Endothelial cell of umbilical vein (primary cell): ENCODE measurements around the gene GPR173. TPM values are rescaled to one million over a fixed set of nuclear protein-coding genes. Genes with fewer than 3 reads are reported as not detected.

Experiments
- BruUV-seq: library from RNA; stranded (reverse); fragments of 400-500 nt; replicated peaks from 2 replicates; lab custom pipeline; 2021; lab: Mats Ljungman, UMichigan
- CTCF ChIA-PET: fragments of 300-600, 350-600 bp; sonication (Branson Sonifier 250); formaldehyde crosslinking; loops from one replicate; lab custom pipeline; 2021; ENCODE audit warnings: antibody characterized with exemption, inconsistent platforms; lab: Charles Lee
- POLR2A ChIA-PET: fragments of 300-600, 350-600 bp; sonication (Branson Sonifier 250); formaldehyde crosslinking; loops from one replicate; lab custom pipeline; 2021; ENCODE audit warnings: antibody characterized with exemption, inconsistent platforms; lab: Charles Lee
- DNase-seq: peaks from one replicate; pipeline ENCODE4 v3.0.0-alpha.2; 2011; ENCODE audit warnings: low read depth, low spot score
- FAIRE-seq: peaks from 2 replicates; lab custom pipeline; 2011; peaks lifted over from hg19 to GRCh38; lab: Jason Lieb, UNC
- H2AFZ ChIP-seq: 2 replicates; pipeline ENCODE4 v1.6.0; 2012; ENCODE audit warnings: low read depth, low read length, control low read depth, inconsistent platforms
- H3K27ac ChIP-seq: 2 replicates; pipeline ENCODE4 v1.5.1; 2011; ENCODE audit warnings: low read depth, mild to moderate bottlenecking, control low read depth, low read length, moderate library complexity; ENCODE audit not compliant: insufficient read depth
- H3K27me3 ChIP-seq, 2 experiments: 2 replicates each; pipeline versions ENCODE4 v1.6.0 to v1.6.1; 2011; ENCODE audit warnings: low read length in 2 of 2, mixed read lengths in 1 of 2; ENCODE audit not compliant: control insufficient read depth in 2 of 2, insufficient read depth in 2 of 2
- H3K36me3 ChIP-seq, 2 experiments: 2 replicates in 1 of 2; 3 replicates in 1 of 2; pipeline ENCODE4 v1.5.1; 2011; ENCODE audit warnings: low read length in 2 of 2, mild to moderate bottlenecking in 1 of 2, moderate library complexity in 1 of 2; ENCODE audit not compliant: control insufficient read depth in 2 of 2, insufficient read depth in 2 of 2; ENCODE audit errors: extremely low read depth in 1 of 2
- H3K4me1 ChIP-seq: 3 replicates; pipeline ENCODE4 v1.5.1; 2011; ENCODE audit warnings: mild to moderate bottlenecking, low read length; ENCODE audit not compliant: control insufficient read depth, insufficient read depth; ENCODE audit errors: extremely low read depth
- H3K4me2 ChIP-seq: 2 replicates; pipeline ENCODE4 v1.6.1; 2011; ENCODE audit warnings: low read length, control low read depth, mixed read lengths; ENCODE audit not compliant: insufficient read depth
- H3K4me3 ChIP-seq, 3 experiments: fragments of 200-600 bp in 1 of 3; sonication (generic), shearing (Covaris generic) in 1 of 3; replicated peaks in 1 of 3; 2 replicates each; pipeline ENCODE4 v1.5.1; 2011 to 2016; ENCODE audit warnings: control low read depth in 3 of 3, low read length in 3 of 3, mild to moderate bottlenecking in 2 of 3, inconsistent platforms in 1 of 3, low read depth in 1 of 3, moderate library complexity in 1 of 3; ENCODE audit not compliant: insufficient read depth in 1 of 3
- H3K79me2 ChIP-seq: 2 replicates; pipeline ENCODE4 v1.6.0; 2012; ENCODE audit warnings: low read length, inconsistent platforms; ENCODE audit not compliant: control insufficient read depth, insufficient read depth
- H3K9ac ChIP-seq: replicated peaks from 2 replicates; pipeline ENCODE3; 2011; ENCODE audit warnings: low read length, control low read depth; ENCODE audit not compliant: insufficient read depth; ENCODE audit errors: extremely low read depth
- H3K9me1 ChIP-seq: replicated peaks from 3 replicates; pipeline ENCODE4 v1.6.0; 2011; ENCODE audit warnings: mild to moderate bottlenecking, low read length; ENCODE audit not compliant: control insufficient read depth, insufficient read depth; ENCODE audit errors: extremely low read depth
- H3K9me3 ChIP-seq: replicated peaks from 2 replicates; pipeline ENCODE4 v1.5.1; 2012; ENCODE audit warnings: low read length, inconsistent platforms; ENCODE audit not compliant: control insufficient read depth, insufficient read depth
- H4K20me1 ChIP-seq: replicated peaks from 2 replicates; pipeline ENCODE3; 2011; ENCODE audit warnings: mild to moderate bottlenecking, low read length; ENCODE audit not compliant: control insufficient read depth, insufficient read depth; ENCODE audit errors: extremely low read depth
- EZH2 ChIP-seq: IDR thresholded peaks from 2 replicates; pipeline ENCODE4 v1.6.1; 2012; ENCODE audit warnings: borderline replicate concordance, low read depth, mild to moderate bottlenecking, moderate library complexity, low read length, inconsistent platforms; ENCODE audit not compliant: severe bottlenecking
- FOS ChIP-seq: IDR thresholded peaks from 2 replicates; pipeline ENCODE4 v1.6.1; 2011; ENCODE audit warnings: mild to moderate bottlenecking, low read length, moderate library complexity, borderline replicate concordance; ENCODE audit not compliant: insufficient read depth
- GATA2 ChIP-seq: IDR thresholded peaks from 2 replicates; pipeline ENCODE4 v1.7.0; 2011; ENCODE audit warnings: low read depth, mild to moderate bottlenecking, moderate library complexity, mixed read lengths, low read length; ENCODE audit not compliant: insufficient read length, insufficient read depth
- POLR2A ChIP-seq: IDR thresholded peaks from 2 replicates; pipeline ENCODE4 v1.6.1; 2012; ENCODE audit warnings: low read depth, mild to moderate bottlenecking, control low read depth, low read length
- POLR2AphosphoS5 ChIP-seq: IDR thresholded peaks from 2 replicates; pipeline ENCODE4 v1.6.1; 2012; ENCODE audit warnings: low read depth, mild to moderate bottlenecking, control low read depth, low read length, moderate library complexity; ENCODE audit not compliant: insufficient read depth
- dilution Hi-C: fragments of 300-500 bp; cut with MboI; formaldehyde crosslinking; loops from one replicate; pipeline ENCODE4 v1.15.0; 2019; ENCODE audit warnings: low sequenced_read_pairs; ENCODE audit not compliant: extremely low pct_ligation_motif_present
- intact Hi-C: fragments of 100-400 bp; cut with micrococcal nuclease; formaldehyde crosslinking; loops from one replicate; pipeline ENCODE4 v1.10.0; 2022
- polyA plus RNA-seq, 4 experiments: library from polyadenylated mRNA; depleted of rRNA in 3 of 4; stranded (reverse) in 3 of 4; unstranded in 1 of 4; fragments of >200 nt; gene quantifications; 2 replicates each; pipeline versions ENCODE4 v1.2.1 to v1.2.3, GENCODE V29; 2011 to 2012; ENCODE audit warnings: missing spikeins in 1 of 4
- total RNA-seq: library from RNA; stranded (reverse); gene quantifications from 2 replicates; pipeline ENCODE4 v1.2.3, GENCODE V29; 2021
- TF ChIP-seq, protein P1 (sequence below), 2 donors: IDR thresholded peaks; 1 replicate in 1 of 2; 2 replicates in 1 of 2; pipeline ENCODE4 v1.5.1; 2011; ENCODE audit warnings: low read length in 2 of 2, mild to moderate bottlenecking in 2 of 2, moderate library complexity in 2 of 2, control low read depth in 1 of 2, inconsistent platforms in 1 of 2, low read depth in 1 of 2; ENCODE audit not compliant: insufficient read depth in 1 of 2; ENCODE audit errors: extremely low read depth in 1 of 2

Gene GPR173
- total and polyA plus RNA-seq, 2 donors (not counting 3 experiments of a cell fraction or from before 2014, with no cell fraction given), result 9.2 to 11.3 TPM

DNA sequence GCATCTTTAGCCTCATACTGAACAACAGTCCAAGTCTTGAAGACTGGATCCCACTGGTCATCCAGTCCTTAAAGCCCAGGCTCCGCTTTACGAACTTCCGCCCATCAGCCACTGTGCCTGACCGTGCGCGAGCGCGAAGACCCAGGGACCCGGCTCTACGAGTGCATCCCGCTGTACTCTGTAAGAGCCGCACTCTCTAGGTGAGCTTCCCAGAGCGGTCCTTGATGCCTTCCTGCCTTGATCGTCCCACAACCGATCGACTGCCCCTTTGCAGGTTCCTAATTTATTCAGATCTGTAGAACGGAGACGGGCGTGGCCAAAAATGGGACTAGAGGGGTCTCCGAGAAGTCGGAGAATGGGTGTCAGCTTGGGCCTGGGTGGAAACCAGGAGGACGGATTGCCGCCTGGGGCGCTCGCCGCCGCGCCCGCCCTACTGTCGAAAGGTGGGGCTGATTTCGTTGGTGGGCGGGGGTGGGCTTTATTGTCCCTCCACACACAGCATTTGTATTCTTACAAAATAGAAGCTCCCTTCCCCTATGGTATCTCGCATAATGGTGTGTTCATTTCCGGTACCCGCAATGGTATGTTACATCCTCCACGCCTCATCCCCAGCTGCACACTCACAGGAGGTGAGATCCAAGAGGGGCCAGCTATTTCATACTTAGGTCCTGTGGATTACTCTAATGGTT, 48.0 kb upstream of the GPR173 start:
- ChIA-PET POLR2A (no interaction called here), CTCF (no interaction called here)
- no peaks in the 10 kb centered on the region for H3K9me1 ChIP-seq
- BruUV-seq, result no TSS peak
- TF ChIP-seq POLR2A (no peak), FOS (no peak), POLR2AphosphoS5 (no peak), EZH2 (peak; percentile 52), GATA2 (no peak)
- TF ChIP-seq, protein P1, sequence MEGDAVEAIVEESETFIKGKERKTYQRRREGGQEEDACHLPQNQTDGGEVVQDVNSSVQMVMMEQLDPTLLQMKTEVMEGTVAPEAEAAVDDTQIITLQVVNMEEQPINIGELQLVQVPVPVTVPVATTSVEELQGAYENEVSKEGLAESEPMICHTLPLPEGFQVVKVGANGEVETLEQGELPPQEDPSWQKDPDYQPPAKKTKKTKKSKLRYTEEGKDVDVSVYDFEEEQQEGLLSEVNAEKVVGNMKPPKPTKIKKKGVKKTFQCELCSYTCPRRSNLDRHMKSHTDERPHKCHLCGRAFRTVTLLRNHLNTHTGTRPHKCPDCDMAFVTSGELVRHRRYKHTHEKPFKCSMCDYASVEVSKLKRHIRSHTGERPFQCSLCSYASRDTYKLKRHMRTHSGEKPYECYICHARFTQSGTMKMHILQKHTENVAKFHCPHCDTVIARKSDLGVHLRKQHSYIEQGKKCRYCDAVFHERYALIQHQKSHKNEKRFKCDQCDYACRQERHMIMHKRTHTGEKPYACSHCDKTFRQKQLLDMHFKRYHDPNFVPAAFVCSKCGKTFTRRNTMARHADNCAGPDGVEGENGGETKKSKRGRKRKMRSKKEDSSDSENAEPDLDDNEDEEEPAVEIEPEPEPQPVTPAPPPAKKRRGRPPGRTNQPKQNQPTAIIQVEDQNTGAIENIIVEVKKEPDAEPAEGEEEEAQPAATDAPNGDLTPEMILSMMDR (IDR thresholded peaks at IDR 0.05; ENCODE audit: extremely low read depth in 1 of 2, insufficient read depth in 1 of 2, low read depth in 1 of 2, low read length in 2 of 2), result no peak
- H3K79me2 ChIP-seq, result no peaks in the 10 kb centered on the region
- H3K36me3 ChIP-seq, result no peaks in the 10 kb centered on the region
- no peak overlapping the region for H3K4me3 ChIP-seq
- no peak overlapping the region for H3K9ac ChIP-seq
- peak overlapping the region; percentile 16 for H3K4me2 ChIP-seq
- DNase-seq, result no peak
- FAIRE-seq, result peak; percentile 53
- H3K4me1 ChIP-seq, result no peaks in the 10 kb centered on the region
- no peaks in the 10 kb centered on the region for H3K9me3 ChIP-seq
- peak overlapping the region; percentile 63 for H2AFZ ChIP-seq
- intact Hi-C loops (no loop called here), dilution Hi-C loops (no loop called here)
- peaks cover 3 to 7% of the 10 kb centered on the region in 2 experiments for H3K27me3 ChIP-seq
- H3K27ac ChIP-seq, result no peak overlapping the region
- no peaks in the 10 kb centered on the region for H4K20me1 ChIP-seq
